ENCODE results near the gene RNASE8. TPM values are rescaled to one million over a fixed set of nuclear protein-coding genes. Genes with fewer than 3 reads are reported as not detected.
A peak's percentile ranks its signal among the peaks of the same experiment; 100 is the strongest.

Gene RNASE8
- polyA plus RNA-seq, 1 donor from 2014 or later = not detected

DNA sequence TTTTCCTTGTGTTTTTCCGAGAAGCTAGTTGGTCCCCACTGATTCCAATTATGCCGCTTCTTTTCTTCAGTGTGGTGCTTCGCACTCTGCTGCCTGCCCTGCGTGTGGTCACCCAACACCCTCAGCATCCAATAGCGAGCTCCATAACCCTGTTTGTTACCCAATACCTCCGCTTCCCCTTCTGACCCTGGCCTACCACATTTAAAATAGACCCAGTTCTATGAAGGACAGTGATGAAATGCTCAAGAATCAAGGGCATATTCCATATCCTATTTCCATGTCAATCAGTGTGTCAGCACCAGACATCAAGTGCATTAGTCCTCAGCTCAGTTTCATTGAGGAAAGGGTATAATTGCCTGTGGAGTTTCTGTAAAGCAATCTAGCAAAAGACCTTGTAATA lies 42.3 kb upstream of the RNASE8 start:
- no peak overlapping the region for H2AFZ ChIP-seq (ENCODE audit: low read depth, low read length)
- peak overlapping the region; percentile 40 for H3K4me2 ChIP-seq (ENCODE audit: low read length)
- H3K27ac ChIP-seq (ENCODE audit: low read length) = peak overlapping the region; percentile 62
- H3K9ac ChIP-seq (ENCODE audit: low read length) = peak overlapping the region; percentile 10
- TF ChIP-seq EP300 (conservative IDR thresholded peaks at IDR 0.05; ENCODE audit: poor library complexity, severe bottlenecking) (peak; percentile 52), MXI1 (conservative IDR thresholded peaks at IDR 0.05; ENCODE audit: poor library complexity, severe bottlenecking) (no peak)
- TF ChIP-seq, protein P1, sequence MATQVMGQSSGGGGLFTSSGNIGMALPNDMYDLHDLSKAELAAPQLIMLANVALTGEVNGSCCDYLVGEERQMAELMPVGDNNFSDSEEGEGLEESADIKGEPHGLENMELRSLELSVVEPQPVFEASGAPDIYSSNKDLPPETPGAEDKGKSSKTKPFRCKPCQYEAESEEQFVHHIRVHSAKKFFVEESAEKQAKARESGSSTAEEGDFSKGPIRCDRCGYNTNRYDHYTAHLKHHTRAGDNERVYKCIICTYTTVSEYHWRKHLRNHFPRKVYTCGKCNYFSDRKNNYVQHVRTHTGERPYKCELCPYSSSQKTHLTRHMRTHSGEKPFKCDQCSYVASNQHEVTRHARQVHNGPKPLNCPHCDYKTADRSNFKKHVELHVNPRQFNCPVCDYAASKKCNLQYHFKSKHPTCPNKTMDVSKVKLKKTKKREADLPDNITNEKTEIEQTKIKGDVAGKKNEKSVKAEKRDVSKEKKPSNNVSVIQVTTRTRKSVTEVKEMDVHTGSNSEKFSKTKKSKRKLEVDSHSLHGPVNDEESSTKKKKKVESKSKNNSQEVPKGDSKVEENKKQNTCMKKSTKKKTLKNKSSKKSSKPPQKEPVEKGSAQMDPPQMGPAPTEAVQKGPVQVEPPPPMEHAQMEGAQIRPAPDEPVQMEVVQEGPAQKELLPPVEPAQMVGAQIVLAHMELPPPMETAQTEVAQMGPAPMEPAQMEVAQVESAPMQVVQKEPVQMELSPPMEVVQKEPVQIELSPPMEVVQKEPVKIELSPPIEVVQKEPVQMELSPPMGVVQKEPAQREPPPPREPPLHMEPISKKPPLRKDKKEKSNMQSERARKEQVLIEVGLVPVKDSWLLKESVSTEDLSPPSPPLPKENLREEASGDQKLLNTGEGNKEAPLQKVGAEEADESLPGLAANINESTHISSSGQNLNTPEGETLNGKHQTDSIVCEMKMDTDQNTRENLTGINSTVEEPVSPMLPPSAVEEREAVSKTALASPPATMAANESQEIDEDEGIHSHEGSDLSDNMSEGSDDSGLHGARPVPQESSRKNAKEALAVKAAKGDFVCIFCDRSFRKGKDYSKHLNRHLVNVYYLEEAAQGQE (IDR thresholded peaks at IDR 0.05; ENCODE audit: borderline replicate concordance) = peak; percentile 28
- H3K79me2 ChIP-seq (replicated peaks; ENCODE audit: insufficient read depth, low read length) = no peaks in the 10 kb centered on the region
- H3K27me3 ChIP-seq (ENCODE audit: insufficient read depth, low read depth, low read length) = no peaks in the 10 kb centered on the region
- peak overlapping the region; percentile 43 for H3K4me3 ChIP-seq (ENCODE audit: low read length)
- no peaks in the 10 kb centered on the region for H3F3A ChIP-seq (ENCODE audit: insufficient read depth, low read length, poor library complexity, severe bottlenecking)
- no peaks in the 10 kb centered on the region for H3K9me2 ChIP-seq (ENCODE audit: insufficient read depth, low read length)
- H4K20me1 ChIP-seq (ENCODE audit: insufficient read depth) = no peaks in the 10 kb centered on the region
- H3K9me3 ChIP-seq (ENCODE audit: low read length) = no peaks in the 10 kb centered on the region
- H3K36me3 ChIP-seq (ENCODE audit: insufficient read depth, low read length) = no peaks in the 10 kb centered on the region

- H4K20me1 ChIP-seq (ENCODE audit: insufficient read depth) = no peaks in the 10 kb centered on the region
- H3F3A ChIP-seq (ENCODE audit: insufficient read depth, low read length, poor library complexity, severe bottlenecking) = no peaks in the 10 kb centered on the region
- TF ChIP-seq CTCF (IDR thresholded peaks at IDR 0.05; ENCODE audit: poor library complexity, severe bottlenecking) (no peak), RAD21 (conservative IDR thresholded peaks at IDR 0.05) (no peak), EP300 (conservative IDR thresholded peaks at IDR 0.05; ENCODE audit: poor library complexity, severe bottlenecking) (no peak), EZH2 (IDR thresholded peaks at IDR 0.05; ENCODE audit: borderline replicate concordance, insufficient read depth, low read length, poor library complexity, severe bottlenecking) (no peak), MXI1 (conservative IDR thresholded peaks at IDR 0.05; ENCODE audit: poor library complexity, severe bottlenecking) (no peak), POLR2AphosphoS5 (IDR thresholded peaks at IDR 0.05) (no peak), TAF1 (IDR thresholded peaks at IDR 0.05; ENCODE audit: low read depth) (no peak), SMC3 (conservative IDR thresholded peaks at IDR 0.05; ENCODE audit: poor library complexity) (no peak)
- TF ChIP-seq, protein P1 (IDR thresholded peaks at IDR 0.05; ENCODE audit: borderline replicate concordance) = no peak
- H3K4me3 ChIP-seq (ENCODE audit: low read length) = no peak overlapping the region
- H3K79me2 ChIP-seq (replicated peaks; ENCODE audit: insufficient read depth, low read length) = no peaks in the 10 kb centered on the region
- no peak overlapping the region for H3K27ac ChIP-seq (ENCODE audit: low read length)
- H3K36me3 ChIP-seq (ENCODE audit: insufficient read depth, low read length) = no peaks in the 10 kb centered on the region
- no peaks in the 10 kb centered on the region for H3K9me3 ChIP-seq (ENCODE audit: low read length)
- no peaks in the 10 kb centered on the region for H3K9me2 ChIP-seq (ENCODE audit: insufficient read depth, low read length)
- no peak overlapping the region for H2AFZ ChIP-seq (ENCODE audit: low read depth, low read length)
- H3K27me3 ChIP-seq (ENCODE audit: insufficient read depth, low read depth, low read length) = no peaks in the 10 kb centered on the region
- H3K9ac ChIP-seq (ENCODE audit: low read length) = no peak overlapping the region
- no peak overlapping the region for H3K4me2 ChIP-seq (ENCODE audit: low read length)
Measured at GRCh38 chr14:21016413-21017190, 41.0 kb upstream of the RNASE8 start.
